Right atrium auricular region (tissue), 2 donors: ENCODE data around the gene ISG15. TPM values are rescaled to one million over a fixed set of nuclear protein-coding genes. Genes with fewer than 3 reads are reported as not detected.
"Not testable (repeated sequence)": the region's sequence is repeated elsewhere in the genome, so short reads cannot be mapped to it uniquely, and the experiment has no call there.

ENCODE experiments used
- DNase-seq: peaks from one replicate; pipeline ENCODE4 v3.0.0-alpha.2; 2019; ENCODE audit warnings: low spot score
- H3K27ac ChIP-seq, 2 donors: fragments of 200-600 bp; sonication (generic); 1 replicate in 1 of 2; 2 replicates in 1 of 2; pipeline ENCODE4 v1.5.1; 2016 to 2019
- H3K27me3 ChIP-seq, 2 donors: fragments of 200-600 bp; sonication (generic); one replicate each; pipeline versions ENCODE4 v1.5.1 to v1.6.0; 2017 to 2019
- H3K36me3 ChIP-seq: fragments of 200-600 bp; sonication (generic); one replicate; pipeline ENCODE4 v1.5.1; 2016
- H3K4me1 ChIP-seq, 2 donors: fragments of 200-600 bp; sonication (generic); one replicate each; pipeline versions ENCODE4 v1.5.1 to v1.6.0; 2017 to 2019
- H3K4me3 ChIP-seq, 2 donors: fragments of 200-600 bp; sonication (generic); 1 replicate in 1 of 2; 2 replicates in 1 of 2; pipeline ENCODE4 v1.5.1; 2017 to 2019; ENCODE audit warnings: mild to moderate bottlenecking in 1 of 2, moderate library complexity in 1 of 2
- H3K9me3 ChIP-seq, 2 donors: fragments of 200-600 bp; sonication (generic); one replicate each; pipeline ENCODE4 v1.5.1; 2019
- CTCF ChIP-seq, 2 donors: fragments of 200-600 bp; sonication (generic); IDR thresholded peaks; one replicate each; pipeline ENCODE4 v1.5.1; 2019; ENCODE audit warnings: antibody characterized with exemption in 2 of 2
- total RNA-seq, 2 donors: library from RNA; depleted of rRNA; stranded (reverse); fragments of >200 nt; gene quantifications; one replicate each; pipeline ENCODE4 v1.1.0, GENCODE V29; 2016

ISG15 gene
- total RNA-seq, 2 donors from 2014 or later, result 26.8 to 32.2 TPM

- Histone ChIP-seq H3K4me1 (peaks cover 0 to 34% of the 10 kb centered on the region in 2 donors), H3K4me3 (no peak overlapping the region), H3K9me3 (no peaks in the 10 kb centered on the region), H3K36me3 (peaks cover 15% of the 10 kb centered on the region), H3K27me3 (peaks cover 4 to 10% of the 10 kb centered on the region in 2 donors), H3K27ac (peak overlapping the region in 1 of 2 donors; percentile 52)
- DNase-seq, result no peak
- no peak for TF ChIP-seq CTCF (IDR thresholded peaks at IDR 0.05)
Measured at GRCh38 chr1:975365-975764, 37.9 kb upstream of the ISG15 start.

- Histone ChIP-seq H3K27ac (peak overlapping the region; percentile 5 to 52), H3K9me3 (no peaks in the 10 kb centered on the region), H3K4me1 (peaks cover 0 to 38% of the 10 kb centered on the region in 2 donors), H3K27me3 (peaks cover 0 to 3% of the 10 kb centered on the region in 2 donors), H3K4me3 (peak overlapping the region in 1 of 2 donors; percentile 29), H3K36me3 (peaks cover 15% of the 10 kb centered on the region)
- TF ChIP-seq CTCF (IDR thresholded peaks at IDR 0.05), result peak; percentile 28 to 59
- no peak for DNase-seq
Measured at GRCh38 chr1:975896-976683, 37.2 kb upstream of the ISG15 start.

- H3K9me3 ChIP-seq, H3K4me3 ChIP-seq, DNase-seq, H3K27ac ChIP-seq, H3K27me3 ChIP-seq: not testable (repeated sequence)
- Histone ChIP-seq H3K4me1 (peaks cover 0 to 41% of the 10 kb centered on the region in 2 donors), H3K36me3 (peaks cover 15% of the 10 kb centered on the region)
Measured at GRCh38 chr1:976791-977190, 36.5 kb upstream of the ISG15 start.

- Histone ChIP-seq H3K27me3 (no peaks in the 10 kb centered on the region), H3K36me3 (peaks cover 15% of the 10 kb centered on the region), H3K27ac (peak overlapping the region; percentile 53 to 91), H3K9me3 (no peaks in the 10 kb centered on the region), H3K4me3 (peak overlapping the region; percentile 7 to 34), H3K4me1 (peaks cover 0 to 48% of the 10 kb centered on the region in 2 donors)
- TF ChIP-seq CTCF (IDR thresholded peaks at IDR 0.05), result no peak
- no peak for DNase-seq
Measured at GRCh38 chr1:978069-978834, 35.0 kb upstream of the ISG15 start.

GRCh38 chr1:978835-979743 is 34.2 kb upstream of the ISG15 start:
- Histone ChIP-seq H3K36me3 (peaks cover 15% of the 10 kb centered on the region), H3K27me3 (no peaks in the 10 kb centered on the region), H3K27ac (peak overlapping the region; percentile 91 to 93), H3K4me3 (peak overlapping the region; percentile 7 to 34), H3K4me1 (peaks cover 0 to 53% of the 10 kb centered on the region in 2 donors), H3K9me3 (no peaks in the 10 kb centered on the region)
- DNase-seq, result no peak
- TF ChIP-seq CTCF (IDR thresholded peaks at IDR 0.05), result no peak
